HCT116 (cell line): Measurements from ENCODE around the gene FRMD8. TPM values are rescaled to one million over a fixed set of nuclear protein-coding genes. Genes with fewer than 3 reads are reported as not detected.

ENCODE experiments used
- CBX3 ChIP-seq: IDR thresholded peaks from 2 replicates; pipeline ENCODE4 v1.6.1; 2012; ENCODE audit warnings: low read depth
- REST ChIP-seq: IDR thresholded peaks from 2 replicates; pipeline ENCODE4 v1.6.1; 2012; ENCODE audit warnings: low read depth
- SP1 ChIP-seq: IDR thresholded peaks from 2 replicates; pipeline ENCODE4 v1.6.1; 2012; ENCODE audit warnings: low read depth
- YY1 ChIP-seq: IDR thresholded peaks from 2 replicates; pipeline ENCODE4 v1.6.1; 2011; ENCODE audit warnings: low read length, low read depth, moderate library complexity, mild to moderate bottlenecking; ENCODE audit not compliant: insufficient replicate concordance; ENCODE audit errors: extremely low read depth
- microRNA counts: library from miRNA; unstranded; fragments of <30 nt; microRNA quantifications from one replicate; lab custom pipeline; 2015
- total RNA-seq: library from RNA; stranded (reverse); gene quantifications from one replicate; pipeline ENCODE4 v1.2.1, GENCODE V29; 2021; ENCODE audit not compliant: unreplicated experiment

FRMD8 gene
- total RNA-seq, 1 experiment from 2014 or later = 35.8 TPM

- TF ChIP-seq REST (no peak), SP1 (no peak), CBX3 (no peak), YY1 (no peak)
These were observed 73.1 kb downstream of the FRMD8 start (continued) for GRCh38 chr11:65459552-65459951.

MicroRNA genes within 50 kb of the gene (microRNA counts, 767-probe panel; counts per million panel counts)
- not detected for microRNA hsa-miR-612 (lab: Ali Mortazavi, UCI)

Other genes with a start within 250 kb of the FRMD8 start
- gene SPDYC, start 216.4 kb upstream of the FRMD8 start, total RNA-seq = 1.2 TPM
- gene CAPN1, start 204.7 kb upstream of the FRMD8 start, total RNA-seq = 279 TPM
- gene POLA2, start 124.7 kb upstream of the FRMD8 start, total RNA-seq = 20.0 TPM
- gene CDC42EP2, start 71.8 kb upstream of the FRMD8 start, total RNA-seq = 15.4 TPM
- gene DPF2, start 52.8 kb upstream of the FRMD8 start, total RNA-seq = 72.0 TPM
- 2.4 TPM for gene TIGD3, start 31.9 kb upstream of the FRMD8 start, total RNA-seq
- gene SLC25A45, start 4.0 kb upstream of the FRMD8 start, total RNA-seq = 3.9 TPM
- 564 TPM for gene NEAT1, start 36.2 kb downstream of the FRMD8 start, total RNA-seq
- gene MALAT1, start 112.4 kb downstream of the FRMD8 start, total RNA-seq = 6,000 TPM
- 104 TPM for gene SCYL1, start 138.4 kb downstream of the FRMD8 start, total RNA-seq
- 248 TPM for gene LTBP3, start 171.7 kb downstream of the FRMD8 start, total RNA-seq
- gene ZNRD2, start 183.8 kb downstream of the FRMD8 start, total RNA-seq = 66.8 TPM
- gene FAM89B, start 185.9 kb downstream of the FRMD8 start, total RNA-seq = 60.0 TPM
- 105 TPM for gene EHBP1L1, start 189.4 kb downstream of the FRMD8 start, total RNA-seq
- gene KCNK7, start 209.2 kb downstream of the FRMD8 start, total RNA-seq = 0.61 TPM
- gene MAP3K11, start 227.6 kb downstream of the FRMD8 start, total RNA-seq = 59.8 TPM
- gene PCNX3, start 229.1 kb downstream of the FRMD8 start, total RNA-seq = 50.4 TPM